ENCODE data around the gene PAWR.

Gene PAWR

DNA sequence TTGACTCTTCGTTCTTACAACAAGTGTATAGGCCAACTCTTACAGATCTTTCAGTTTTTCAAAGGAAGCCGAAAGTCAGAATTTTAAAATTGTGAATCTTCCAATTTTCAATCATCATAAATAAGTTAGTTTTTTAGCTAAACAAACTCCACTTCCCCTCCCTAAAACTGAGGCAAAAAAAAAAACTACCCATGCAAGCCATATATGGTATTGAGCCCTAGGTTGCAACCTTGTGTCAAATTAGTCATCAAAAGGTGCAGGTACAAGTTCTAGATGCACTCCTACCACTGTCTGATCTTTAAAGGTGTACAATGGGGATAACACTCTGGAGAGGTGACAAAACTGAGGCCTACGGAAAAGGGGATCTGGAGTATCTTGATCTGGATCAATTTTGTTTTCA lies 97.9 kb downstream of the PAWR start:
- CTCF ChIA-PET = no interaction called here

DNA sequence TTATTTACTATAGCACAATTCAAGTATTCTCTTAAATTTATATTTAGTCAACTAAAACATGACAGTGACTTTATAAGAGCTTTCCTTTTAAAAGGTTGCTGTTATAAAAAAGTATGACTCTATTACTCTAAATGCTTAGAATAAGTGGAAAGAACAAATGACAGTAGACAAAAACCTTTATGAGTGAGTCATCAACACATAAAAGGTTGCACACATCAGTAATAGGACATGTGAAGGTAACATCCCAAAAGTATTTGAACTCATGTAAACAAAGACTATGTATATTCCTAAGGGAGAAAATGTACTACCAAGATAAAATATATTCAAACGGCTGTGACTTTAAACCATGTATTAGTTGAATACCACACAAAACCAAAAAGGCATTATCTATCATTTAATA lies 98.8 kb downstream of the PAWR start:
- TF ChIP-seq, protein P1, sequence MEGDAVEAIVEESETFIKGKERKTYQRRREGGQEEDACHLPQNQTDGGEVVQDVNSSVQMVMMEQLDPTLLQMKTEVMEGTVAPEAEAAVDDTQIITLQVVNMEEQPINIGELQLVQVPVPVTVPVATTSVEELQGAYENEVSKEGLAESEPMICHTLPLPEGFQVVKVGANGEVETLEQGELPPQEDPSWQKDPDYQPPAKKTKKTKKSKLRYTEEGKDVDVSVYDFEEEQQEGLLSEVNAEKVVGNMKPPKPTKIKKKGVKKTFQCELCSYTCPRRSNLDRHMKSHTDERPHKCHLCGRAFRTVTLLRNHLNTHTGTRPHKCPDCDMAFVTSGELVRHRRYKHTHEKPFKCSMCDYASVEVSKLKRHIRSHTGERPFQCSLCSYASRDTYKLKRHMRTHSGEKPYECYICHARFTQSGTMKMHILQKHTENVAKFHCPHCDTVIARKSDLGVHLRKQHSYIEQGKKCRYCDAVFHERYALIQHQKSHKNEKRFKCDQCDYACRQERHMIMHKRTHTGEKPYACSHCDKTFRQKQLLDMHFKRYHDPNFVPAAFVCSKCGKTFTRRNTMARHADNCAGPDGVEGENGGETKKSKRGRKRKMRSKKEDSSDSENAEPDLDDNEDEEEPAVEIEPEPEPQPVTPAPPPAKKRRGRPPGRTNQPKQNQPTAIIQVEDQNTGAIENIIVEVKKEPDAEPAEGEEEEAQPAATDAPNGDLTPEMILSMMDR (IDR thresholded peaks at IDR 0.05; ENCODE audit: control extremely low read depth, extremely low read depth, low read depth, missing control alignments) = no peak

More for the DNA sequence above, 97.9 kb downstream of the PAWR start:
- TF ChIP-seq, protein P1 (IDR thresholded peaks at IDR 0.05; ENCODE audit: control extremely low read depth, extremely low read depth, low read depth, missing control alignments) = no peak
- POLR2A ChIA-PET = no interaction called here
- DNase-seq (ENCODE audit: extremely low spot score) = no peak

DNA sequence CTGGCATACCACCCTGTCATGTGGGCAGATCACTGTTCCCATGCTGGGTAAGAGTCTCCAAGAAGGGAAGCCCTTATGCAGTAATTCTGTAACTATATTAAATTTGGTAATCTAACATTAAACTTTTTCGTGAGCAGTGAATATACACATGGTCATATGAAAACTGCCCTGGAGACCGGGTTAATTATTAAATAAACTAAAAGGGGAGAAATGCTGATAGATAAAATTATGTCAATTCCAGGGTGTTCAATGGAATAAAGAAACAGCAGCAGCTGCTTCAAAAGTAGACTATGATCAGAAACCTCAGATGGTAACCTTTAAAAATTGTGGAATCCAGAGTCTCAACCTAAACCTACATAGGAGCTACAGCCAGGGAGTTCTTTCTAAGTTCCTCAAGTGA lies 100.0 kb downstream of the PAWR start:
- ChIA-PET CTCF (no interaction called here), POLR2A (no interaction called here)
- TF ChIP-seq, protein P1 (IDR thresholded peaks at IDR 0.05; ENCODE audit: control extremely low read depth, extremely low read depth, low read depth, missing control alignments) = no peak
- no peak for DNase-seq (ENCODE audit: extremely low spot score)

More for the DNA sequence above, 98.8 kb downstream of the PAWR start:
- CTCF ChIA-PET = no interaction called here
- no peak for DNase-seq (ENCODE audit: extremely low spot score)
- POLR2A ChIA-PET = no interaction called here

DNA sequence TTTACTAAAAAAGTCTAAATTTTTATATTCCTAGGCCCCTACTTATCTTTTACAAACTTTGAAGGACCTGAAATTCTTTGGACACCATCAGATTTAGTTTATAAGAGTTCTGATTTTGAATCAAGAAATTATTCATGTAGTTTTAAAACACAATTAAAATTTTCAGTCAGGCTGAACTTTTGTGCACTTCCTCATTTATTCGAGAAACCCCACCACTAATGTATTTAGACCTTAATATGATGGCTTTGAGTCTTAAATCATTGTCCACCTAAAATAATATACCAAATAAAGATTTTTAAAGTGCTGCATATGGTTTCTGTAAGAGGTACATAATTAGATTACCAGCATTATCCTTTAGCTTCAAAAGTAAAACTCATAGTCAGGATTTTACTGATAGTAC lies 103.4 kb downstream of the PAWR start:
- no peak for DNase-seq (ENCODE audit: extremely low spot score)
- CTCF ChIA-PET = interaction anchor here (0.8 to 1.6 kb wide), 4 partner anchors 8 to 118 kb away, joined by 3 to 4 read pairs (median 3); no protein-coding TSS in a partner anchor
- POLR2A ChIA-PET = no interaction called here
- TF ChIP-seq, protein P1 (IDR thresholded peaks at IDR 0.05; ENCODE audit: control extremely low read depth, extremely low read depth, low read depth, missing control alignments) = no peak

DNA sequence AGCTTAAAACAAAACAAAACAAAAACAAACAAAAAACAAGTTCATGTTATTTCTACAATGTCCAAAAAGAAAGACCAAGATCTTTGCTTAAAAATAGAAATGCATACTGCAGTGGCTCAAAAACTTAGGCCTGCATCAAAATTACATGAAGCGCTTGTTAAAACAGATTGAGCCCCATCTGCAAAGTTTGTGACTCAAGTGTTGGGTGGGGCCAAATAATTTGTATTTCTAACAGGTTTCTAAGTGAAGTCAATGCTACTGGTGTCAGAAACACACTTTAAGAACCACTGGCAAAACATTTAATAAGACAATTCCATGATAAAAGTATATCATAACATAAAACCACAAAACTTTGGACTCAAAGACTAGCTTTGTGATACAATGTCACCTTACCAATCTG lies 105.6 kb downstream of the PAWR start:
- CTCF ChIA-PET = interaction anchor here (1.0 to 1.3 kb wide), 2 partner anchors 18 to 36 kb away, joined by 3 read pairs; no protein-coding TSS in a partner anchor
- TF ChIP-seq, protein P1 (IDR thresholded peaks at IDR 0.05; ENCODE audit: control extremely low read depth, extremely low read depth, low read depth, missing control alignments) = no peak
- no peak for DNase-seq (ENCODE audit: extremely low spot score)
- POLR2A ChIA-PET = no interaction called here

DNA sequence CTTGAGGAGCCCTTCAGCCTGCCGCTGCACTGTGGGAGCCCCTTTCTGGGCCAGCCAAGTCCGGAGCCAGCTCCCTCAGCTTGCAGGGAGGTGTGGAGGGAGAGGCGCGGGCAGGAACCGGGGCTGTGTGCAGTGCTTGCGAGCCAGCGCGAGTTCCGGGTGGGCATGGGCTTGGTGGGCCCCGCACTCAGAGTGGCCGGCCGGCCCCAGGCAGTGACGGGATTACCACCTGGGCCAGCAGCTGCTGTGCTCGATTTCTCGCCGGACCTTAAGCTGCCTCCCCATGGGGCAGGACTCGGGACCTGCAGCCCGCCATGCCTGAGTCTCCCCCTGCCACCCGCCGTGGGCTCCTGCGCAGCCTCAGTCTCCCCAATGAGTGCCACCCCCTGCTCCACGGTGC lies 116.9 kb downstream of the PAWR start:
- POLR2A ChIA-PET = no interaction called here
- DNase-seq (ENCODE audit: extremely low spot score) = no peak
- CTCF ChIA-PET = no interaction called here
- TF ChIP-seq, protein P1 (IDR thresholded peaks at IDR 0.05; ENCODE audit: control extremely low read depth, extremely low read depth, low read depth, missing control alignments) = no peak

DNA sequence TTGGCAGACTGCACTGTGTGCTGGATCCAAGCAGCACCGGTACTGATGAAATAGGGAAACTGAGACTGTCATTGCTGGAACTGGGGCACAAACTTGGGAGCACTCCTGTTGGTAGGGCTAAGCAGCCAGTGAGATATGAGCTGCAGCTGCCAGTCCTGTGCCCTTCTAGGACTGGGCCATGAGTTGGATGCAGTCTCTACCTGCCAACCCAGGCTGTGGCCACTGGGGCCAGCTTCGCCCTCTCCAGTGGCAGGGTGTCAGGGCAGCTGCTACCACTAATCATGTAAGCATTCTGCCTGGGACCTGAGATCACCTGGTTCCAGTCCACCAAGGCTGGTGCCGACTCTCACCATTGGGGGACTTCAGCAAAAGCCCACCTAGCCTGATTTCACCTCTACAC lies 121.1 kb downstream of the PAWR start:
- ChIA-PET POLR2A (no interaction called here), CTCF (no interaction called here)
- DNase-seq (ENCODE audit: extremely low spot score) = no peak
- TF ChIP-seq, protein P1 (IDR thresholded peaks at IDR 0.05; ENCODE audit: control extremely low read depth, extremely low read depth, low read depth, missing control alignments) = no peak

Measured in GM10248 (cell line).